ENCODE data around the gene PTPN12. TPM values are rescaled to one million over a fixed set of nuclear protein-coding genes. Genes with fewer than 3 reads are reported as not detected.
"Not testable (repeated sequence)": the region's sequence is repeated elsewhere in the genome, so short reads cannot be mapped to it uniquely, and the experiment has no call there.

The PTPN12 gene
- total RNA-seq, 1 experiment from 2014 or later = 118 TPM

GRCh38 chr7:77532247-77532646 lies 4.8 kb upstream of the PTPN12 start:
- BruUV-seq (replicated peaks) = no TSS peak
- Histone ChIP-seq H3F3A (ENCODE audit: insufficient read depth, low read depth) (peaks cover 24% of the 10 kb centered on the region), H3K9me2 (ENCODE audit: insufficient read depth) (peaks cover under 1% of the 10 kb centered on the region; the same call in 1 of the 2 replicates), H3K4me1 (replicated peaks; ENCODE audit: insufficient read depth) (peaks cover 32% of the 10 kb centered on the region), H3K4me2 (no peak overlapping the region), H3K27ac (no peak overlapping the region), H2AFZ (no peak overlapping the region), H4K20me1 (ENCODE audit: insufficient read depth) (no peaks in the 10 kb centered on the region), H3K9me3 (ENCODE audit: insufficient read depth, low read depth) (no peaks in the 10 kb centered on the region), H3K27me3 (ENCODE audit: insufficient read depth, low read depth) (no peaks in the 10 kb centered on the region), H3K79me2 (ENCODE audit: low read depth) (peaks cover 25% of the 10 kb centered on the region), H3K4me3 (no peak overlapping the region), H3K36me3 (ENCODE audit: low read depth) (no peaks in the 10 kb centered on the region)
- no peak for DNase-seq
- ChIA-PET POLR2A (ENCODE audit: unreplicated experiment) (interaction anchor here (0.6 kb wide), 2 partner anchors 184 to 198 kb away, joined by 4 to 7 read pairs; no protein-coding TSS in a partner anchor), CTCF (no interaction called here)
- intact Hi-C loops (cut with micrococcal nuclease; ENCODE audit: unreplicated experiment) = no loop called here
- TF ChIP-seq CTCF (conservative IDR thresholded peaks at IDR 0.05) (no peak), EZH2 (IDR thresholded peaks at IDR 0.05; ENCODE audit: low read depth) (no peak)

- H4K20me1 ChIP-seq (ENCODE audit: insufficient read depth); POLR2A ChIA-PET (ENCODE audit: unreplicated experiment); H2AFZ ChIP-seq; H3K4me3 ChIP-seq; BruUV-seq (replicated peaks); H3K27me3 ChIP-seq (ENCODE audit: insufficient read depth, low read depth); H3K27ac ChIP-seq; CTCF ChIA-PET; H3K4me2 ChIP-seq; DNase-seq; H3K9me3 ChIP-seq (ENCODE audit: insufficient read depth, low read depth); H3K36me3 ChIP-seq (ENCODE audit: low read depth); H3K9me2 ChIP-seq (ENCODE audit: insufficient read depth); intact Hi-C loops (cut with micrococcal nuclease; ENCODE audit: unreplicated experiment): not testable (repeated sequence)
- H3K79me2 ChIP-seq (ENCODE audit: low read depth) = peaks cover 26% of the 10 kb centered on the region
- peaks cover 27% of the 10 kb centered on the region for H3K4me1 ChIP-seq (replicated peaks; ENCODE audit: insufficient read depth)
- H3F3A ChIP-seq (ENCODE audit: insufficient read depth, low read depth) = peaks cover 20% of the 10 kb centered on the region
These were observed 4.4 kb upstream of the PTPN12 start for GRCh38 chr7:77532732-77533131.

DNA sequence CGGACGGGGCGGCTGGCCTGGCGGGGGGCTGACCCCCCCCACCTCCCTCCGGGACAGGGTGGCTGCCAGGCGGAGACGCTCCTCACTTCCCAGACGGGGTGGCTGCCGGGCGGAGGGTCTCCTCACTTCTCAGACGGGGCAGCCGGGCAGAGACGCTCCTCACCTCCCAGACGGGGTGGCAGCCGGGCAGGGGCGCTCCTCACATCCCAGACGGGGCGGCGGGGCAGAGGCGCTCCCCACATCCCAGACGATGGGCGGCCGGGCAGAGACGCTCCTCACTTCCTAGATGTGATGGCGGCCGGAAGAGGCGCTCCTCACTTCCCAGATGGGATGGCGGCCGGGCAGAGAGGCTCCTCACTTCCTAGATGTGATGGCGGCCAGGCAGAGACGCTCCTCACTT lies 3.0 kb upstream of the PTPN12 start:
- H3K9me2 ChIP-seq (ENCODE audit: insufficient read depth); DNase-seq; H3K36me3 ChIP-seq (ENCODE audit: low read depth); H3K27ac ChIP-seq; H3K27me3 ChIP-seq (ENCODE audit: insufficient read depth, low read depth); H3K4me3 ChIP-seq; H2AFZ ChIP-seq; H3K4me2 ChIP-seq; POLR2A ChIA-PET (ENCODE audit: unreplicated experiment); BruUV-seq (replicated peaks); intact Hi-C loops (cut with micrococcal nuclease; ENCODE audit: unreplicated experiment); CTCF ChIA-PET; H3K9me3 ChIP-seq (ENCODE audit: insufficient read depth, low read depth); H4K20me1 ChIP-seq (ENCODE audit: insufficient read depth): not testable (repeated sequence)
- Histone ChIP-seq H3F3A (ENCODE audit: insufficient read depth, low read depth) (peaks cover 19% of the 10 kb centered on the region), H3K79me2 (ENCODE audit: low read depth) (peaks cover 38% of the 10 kb centered on the region), H3K4me1 (replicated peaks; ENCODE audit: insufficient read depth) (peaks cover 14% of the 10 kb centered on the region)

GRCh38 chr7:77536017-77536412 lies 1.1 kb upstream of the PTPN12 start:
- Histone ChIP-seq H3K27ac (peak overlapping the region; percentile 94), H3K27me3 (ENCODE audit: insufficient read depth, low read depth) (no peaks in the 10 kb centered on the region), H2AFZ (no peak overlapping the region; the same call in 1 of the 2 replicates), H3K4me2 (peak overlapping the region; percentile 85), H3K9me2 (ENCODE audit: insufficient read depth) (no peaks in the 10 kb centered on the region), H3F3A (ENCODE audit: insufficient read depth, low read depth) (peaks cover 34% of the 10 kb centered on the region), H3K4me3 (peak overlapping the region; percentile 97), H3K4me1 (replicated peaks; ENCODE audit: insufficient read depth) (peaks cover 15% of the 10 kb centered on the region), H3K36me3 (ENCODE audit: low read depth) (peaks cover 4% of the 10 kb centered on the region), H3K79me2 (ENCODE audit: low read depth) (peaks cover 53% of the 10 kb centered on the region), H3K9me3 (ENCODE audit: insufficient read depth, low read depth) (no peaks in the 10 kb centered on the region), H4K20me1 (ENCODE audit: insufficient read depth) (peaks cover 8% of the 10 kb centered on the region; the same call in 1 of the 2 replicates)
- TF ChIP-seq CTCF (conservative IDR thresholded peaks at IDR 0.05) = no peak
- no peak for TF ChIP-seq EZH2 (IDR thresholded peaks at IDR 0.05; ENCODE audit: low read depth)
- ChIA-PET CTCF (no interaction called here), POLR2A (ENCODE audit: unreplicated experiment) (interaction anchor here (0.6 kb wide), 1 partner anchor 124 kb away, joined by 3 read pairs; no protein-coding TSS in a partner anchor)
- intact Hi-C loops (cut with micrococcal nuclease; ENCODE audit: unreplicated experiment) = loop anchor here (5.0 kb wide), 1 partner anchor 109 kb away; no protein-coding TSS in a partner anchor
- BruUV-seq (replicated peaks) = no TSS peak
- no peak for DNase-seq

Measured in PC-9 (cell line).